T-helper 2 cell treated with Interferon-gamma antibody and Interleukin-4, amounts not matched to agents 5 μg/mL and 100 μg/mL, for 36 hours (primary cell): Measurements from ENCODE around the gene PKDREJ.
"Not testable (repeated sequence)": the region's sequence is repeated elsewhere in the genome, so short reads cannot be mapped to it uniquely, and the experiment has no call there.

Experiments
- DNase-seq: peaks from one replicate; pipeline ENCODE4 v3.0.0; 2021; ENCODE audit warnings: low spot score
- H3K27ac Mint-ChIP-seq: one replicate; pipeline ENCODE4 v1.8.0; 2021; ENCODE audit warnings: mild to moderate bottlenecking, mixed read lengths
- H3K27me3 Mint-ChIP-seq: one replicate; pipeline ENCODE4 v1.8.0; 2021; ENCODE audit warnings: low read depth, mixed read lengths
- H3K36me3 Mint-ChIP-seq: one replicate; pipeline ENCODE4 v1.8.0; 2021; ENCODE audit warnings: low read depth, mixed read lengths
- H3K4me1 Mint-ChIP-seq: one replicate; pipeline ENCODE4 v1.8.0; 2021; ENCODE audit warnings: low read depth, mixed read lengths
- H3K4me3 Mint-ChIP-seq: one replicate; pipeline ENCODE4 v1.8.0; 2022; ENCODE audit warnings: mild to moderate bottlenecking, moderate library complexity, mixed read lengths
- H3K9me3 Mint-ChIP-seq: one replicate; pipeline ENCODE4 v1.8.0; 2021; ENCODE audit warnings: mixed read lengths

PKDREJ gene

GRCh38 chr22:46263216-46263590 is at the start of gene PKDREJ:
Gene PKDREJ, minus strand, starts transcription at chr22:46263343. Its CDS starts 21 bp downstream, at chr22:46263322.
- DNase-seq, result no peak
- peak within 1 kb of the TSS; percentile 43 for H3K4me3 Mint-ChIP-seq
- H3K27me3 Mint-ChIP-seq, result peaks cover 81% of the 10 kb centered on the region
- H3K27ac Mint-ChIP-seq, result peak within 1 kb of the TSS; percentile 38
- peaks cover 7% of the 10 kb centered on the region for H3K36me3 Mint-ChIP-seq
- peaks cover 18% of the 10 kb centered on the region for H3K9me3 Mint-ChIP-seq
- H3K4me1 Mint-ChIP-seq, result peaks cover 7% of the 10 kb centered on the region

GRCh38 chr22:46312848-46313247 is 49.7 kb upstream of the PKDREJ start:
- not testable (repeated sequence) for H3K27me3 Mint-ChIP-seq

GRCh38 chr22:46312056-46312455 is 48.9 kb upstream of the PKDREJ start:
- Mint-ChIP-seq H3K4me1 (peaks cover 4% of the 10 kb centered on the region), H3K9me3 (no peaks in the 10 kb centered on the region), H3K27ac (no peak overlapping the region), H3K36me3 (peaks cover 53% of the 10 kb centered on the region), H3K4me3 (no peak overlapping the region), H3K27me3 (no peaks in the 10 kb centered on the region)
- DNase-seq, result no peak

More at GRCh38 chr22:46312848-46313247, 49.7 kb upstream of the PKDREJ start:
- not testable (repeated sequence) for H3K4me1 Mint-ChIP-seq, H3K27ac Mint-ChIP-seq, H3K4me3 Mint-ChIP-seq, DNase-seq, H3K9me3 Mint-ChIP-seq
- H3K36me3 Mint-ChIP-seq, result peaks cover 56% of the 10 kb centered on the region

GRCh38 chr22:46309526-46310085 is 46.5 kb upstream of the PKDREJ start:
- Mint-ChIP-seq H3K36me3 (peaks cover 51% of the 10 kb centered on the region), H3K4me1 (peaks cover 8% of the 10 kb centered on the region), H3K27ac (no peak overlapping the region), H3K27me3 (no peaks in the 10 kb centered on the region), H3K4me3 (no peak overlapping the region), H3K9me3 (no peaks in the 10 kb centered on the region)
- DNase-seq, result no peak

GRCh38 chr22:46308283-46308988 is 45.3 kb upstream of the PKDREJ start:
- peaks cover 58% of the 10 kb centered on the region for H3K36me3 Mint-ChIP-seq
- DNase-seq, result no peak
- H3K9me3 Mint-ChIP-seq, result no peaks in the 10 kb centered on the region
- H3K4me1 Mint-ChIP-seq, result peaks cover 16% of the 10 kb centered on the region
- H3K27me3 Mint-ChIP-seq, result no peaks in the 10 kb centered on the region
- no peak overlapping the region for H3K4me3 Mint-ChIP-seq
- peak overlapping the region; percentile 13 for H3K27ac Mint-ChIP-seq

- Mint-ChIP-seq H3K36me3 (peaks cover 63% of the 10 kb centered on the region), H3K4me3 (peak overlapping the region; percentile 0), H3K27ac (peak overlapping the region; percentile 40), H3K4me1 (peaks cover 37% of the 10 kb centered on the region), H3K9me3 (no peaks in the 10 kb centered on the region), H3K27me3 (no peaks in the 10 kb centered on the region)
- no peak for DNase-seq
Measured at GRCh38 chr22:46303347-46303965, 40.3 kb upstream of the PKDREJ start.

- Mint-ChIP-seq H3K4me1 (peaks cover 46% of the 10 kb centered on the region), H3K36me3 (peaks cover 56% of the 10 kb centered on the region), H3K9me3 (no peaks in the 10 kb centered on the region), H3K27ac (no peak overlapping the region), H3K27me3 (no peaks in the 10 kb centered on the region), H3K4me3 (peak overlapping the region; percentile 13)
- DNase-seq, result no peak
Measured at GRCh38 chr22:46300491-46300890, 37.3 kb upstream of the PKDREJ start.

GRCh38 chr22:46299101-46299500 is 36.0 kb upstream of the PKDREJ start:
- H3K4me3 Mint-ChIP-seq, result peak overlapping the region; percentile 88
- peaks cover 47% of the 10 kb centered on the region for H3K4me1 Mint-ChIP-seq
- no peak overlapping the region for H3K27ac Mint-ChIP-seq
- H3K27me3 Mint-ChIP-seq, result no peaks in the 10 kb centered on the region
- H3K9me3 Mint-ChIP-seq, result no peaks in the 10 kb centered on the region
- H3K36me3 Mint-ChIP-seq, result peaks cover 46% of the 10 kb centered on the region
- no peak for DNase-seq

- Mint-ChIP-seq H3K9me3 (peaks cover 3% of the 10 kb centered on the region), H3K36me3 (peaks cover 44% of the 10 kb centered on the region), H3K27me3 (no peaks in the 10 kb centered on the region), H3K27ac (peak overlapping the region; percentile 72), H3K4me3 (peak overlapping the region; percentile 88), H3K4me1 (peaks cover 38% of the 10 kb centered on the region)
- peak; percentile 17 for DNase-seq
Measured at GRCh38 chr22:46297151-46297812, 34.1 kb upstream of the PKDREJ start.

- Mint-ChIP-seq H3K4me3 (peak within 1 kb of the TSS; percentile 94), H3K27me3 (no peaks in the 10 kb centered on the region), H3K4me1 (peaks cover 38% of the 10 kb centered on the region), H3K9me3 (peaks cover 5% of the 10 kb centered on the region), H3K36me3 (peaks cover 47% of the 10 kb centered on the region), H3K27ac (peak within 1 kb of the TSS; percentile 94)
- DNase-seq, result peak; percentile 98
Measured at GRCh38 chr22:46296257-46297150, 33.4 kb upstream of the PKDREJ start, which contains the start of gene GTSE1. Gene GTSE1, plus strand, starts transcription at chr22:46296870. Its CDS starts 531 bp downstream, at chr22:46297401.

GRCh38 chr22:46295277-46295971 is 32.3 kb upstream of the PKDREJ start:
- peaks cover 5% of the 10 kb centered on the region for H3K9me3 Mint-ChIP-seq
- DNase-seq, result no peak
- H3K36me3 Mint-ChIP-seq, result peaks cover 39% of the 10 kb centered on the region
- peak overlapping the region; percentile 94 for H3K4me3 Mint-ChIP-seq
- H3K4me1 Mint-ChIP-seq, result peaks cover 31% of the 10 kb centered on the region
- H3K27ac Mint-ChIP-seq, result peak overlapping the region; percentile 94
- no peaks in the 10 kb centered on the region for H3K27me3 Mint-ChIP-seq

GRCh38 chr22:46294784-46295183 is 31.6 kb upstream of the PKDREJ start:
- Mint-ChIP-seq H3K4me1 (peaks cover 30% of the 10 kb centered on the region), H3K27ac (peak overlapping the region; percentile 94), H3K27me3 (no peaks in the 10 kb centered on the region), H3K9me3 (peaks cover 5% of the 10 kb centered on the region), H3K4me3 (peak overlapping the region; percentile 94), H3K36me3 (peaks cover 37% of the 10 kb centered on the region)
- no peak for DNase-seq
